Transverse colon (tissue), 4 donors: ENCODE results near the gene HPN. TPM values are rescaled to one million over a fixed set of nuclear protein-coding genes. Genes with fewer than 3 reads are reported as not detected.

Source experiments
- DNase-seq: peaks from one replicate; pipeline ENCODE4 v3.0.0-alpha.2; 2019
- H3K27ac ChIP-seq, 4 donors: fragments of 200-600 bp; sonication (generic); 2 replicates each; pipeline ENCODE4 v1.5.1; 2016 to 2018; ENCODE audit warnings: inconsistent platforms in 4 of 4
- H3K27me3 ChIP-seq: fragments of 200-600 bp; sonication (generic); 2 replicates; pipeline ENCODE4 v1.5.1; 2017; ENCODE audit warnings: inconsistent platforms
- H3K36me3 ChIP-seq, 4 donors: fragments of 200-600 bp; sonication (generic); 2 replicates each; pipeline ENCODE4 v1.5.1; 2017 to 2019; ENCODE audit warnings: inconsistent platforms in 4 of 4
- H3K4me1 ChIP-seq, 4 donors: fragments of 200-600 bp; sonication (generic); 2 replicates each; pipeline ENCODE4 v1.5.1; 2017 to 2020; ENCODE audit warnings: inconsistent platforms in 4 of 4
- H3K4me3 ChIP-seq, 4 donors: fragments of 200-600 bp; sonication (generic); 1 replicate in 1 of 4; 2 replicates in 3 of 4; pipeline versions ENCODE4 v1.5.1 to v1.6.1; 2017 to 2019; ENCODE audit warnings: inconsistent platforms in 4 of 4
- H3K9me3 ChIP-seq, 2 donors: fragments of 200-600 bp; sonication (generic); 2 replicates each; pipeline ENCODE4 v1.5.1; 2017 to 2019; ENCODE audit warnings: inconsistent platforms in 2 of 2
- CTCF ChIP-seq, 5 experiments: fragments of 200-600 bp in 3 of 5; fragments of 450-650 bp in 2 of 5; sonication (generic) in 3 of 5; IDR thresholded peaks; 1 replicate in 2 of 5; 2 replicates in 3 of 5; pipeline ENCODE4 v1.5.1; 2016 to 2017; ENCODE audit warnings: antibody characterized with exemption in 5 of 5, inconsistent platforms in 3 of 5, mild to moderate bottlenecking in 2 of 5, moderate library complexity in 1 of 5
- EP300 ChIP-seq: sonication (generic); formaldehyde crosslinking; IDR thresholded peaks from one replicate; pipeline ENCODE4 v1.6.1; 2017; ENCODE audit warnings: antibody characterized with exemption, low read depth
- POLR2A ChIP-seq: fragments of 450-650 bp; IDR thresholded peaks from one replicate; pipeline ENCODE4 v1.6.1; 2016; ENCODE audit warnings: antibody characterized with exemption, mild to moderate bottlenecking, moderate library complexity
- POLR2AphosphoS5 ChIP-seq, 3 donors: sonication (generic); formaldehyde crosslinking; IDR thresholded peaks; one replicate each; pipeline ENCODE4 v1.6.1; 2016; ENCODE audit warnings: antibody characterized with exemption in 3 of 3
- WGBS, 2 donors: methylation state at CpG; one replicate each; pipeline ENCODE4 v1.1.5; 2018; ENCODE audit warnings: low coverage in 1 of 2; 5-methylcytosine and 5-hydroxymethylcytosine counted together
- in situ Hi-C, 4 donors: fragments of 200-750 bp; cut with MboI; loops; one replicate each; pipeline versions ENCODE4 v1.15.0 to v1.15.1; 2017; ENCODE audit warnings: low sequenced_read_pairs in 3 of 4, low pct_ligation_motif_present in 1 of 4, low pct_unique_long_range_greater_than_20kb in 1 of 4
- intact Hi-C: fragments of 100-400 bp; cut with DNase I; formaldehyde crosslinking; loops from one replicate; pipeline ENCODE4 v1.15.1; 2023; ENCODE audit warnings: low total_unique reads
- total RNA-seq, 4 donors: library from RNA; depleted of rRNA; stranded (reverse); fragments of >200 nt; gene quantifications; one replicate each; pipeline ENCODE4 v1.1.0, GENCODE V29; 2016

The HPN gene
- total RNA-seq, 4 donors from 2014 or later: 0.32 to 0.68 TPM; not detected in 2

DNA sequence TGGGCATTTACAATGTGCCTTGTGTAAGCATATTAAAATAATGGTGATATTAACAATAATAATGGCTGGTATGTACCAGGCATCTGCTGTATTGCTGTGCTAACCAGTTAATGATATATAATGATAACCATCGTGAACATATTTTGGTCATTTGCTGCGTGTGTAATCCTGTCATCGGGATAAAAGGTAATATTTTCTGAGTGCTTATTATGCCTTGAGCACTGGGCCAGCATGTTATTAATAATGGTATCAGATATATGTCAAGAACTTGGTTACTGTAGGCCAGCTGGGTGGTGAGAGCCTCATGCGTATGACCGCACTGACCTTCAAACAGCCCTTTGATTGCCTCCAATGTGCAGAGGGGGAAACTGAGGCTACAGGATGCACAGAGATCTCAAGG, 51.9 kb downstream of the HPN start:
- H3K36me3 ChIP-seq: no peaks in the 10 kb centered on the region
- H3K4me1 ChIP-seq: peaks cover 0 to 9% (median 5%) of the 10 kb centered on the region in 4 donors
- H3K4me3 ChIP-seq: no peak overlapping the region
- in situ Hi-C loops (no loop called here), intact Hi-C loops (no loop called here)
- DNase-seq: no peak
- no peaks in the 10 kb centered on the region for H3K9me3 ChIP-seq
- WGBS, 2 donors: 84 to 91% methylated on average over 4 to 5 of the region's 5 CpGs
- H3K27ac ChIP-seq: no peak overlapping the region
- H3K27me3 ChIP-seq: peaks cover 8% of the 10 kb centered on the region
- TF ChIP-seq POLR2A: no peak
- TF ChIP-seq EP300: no peak
- TF ChIP-seq POLR2AphosphoS5 (IDR thresholded peaks at IDR 0.05): no peak
- no peak for TF ChIP-seq CTCF (IDR thresholded peaks at IDR 0.05)

DNA sequence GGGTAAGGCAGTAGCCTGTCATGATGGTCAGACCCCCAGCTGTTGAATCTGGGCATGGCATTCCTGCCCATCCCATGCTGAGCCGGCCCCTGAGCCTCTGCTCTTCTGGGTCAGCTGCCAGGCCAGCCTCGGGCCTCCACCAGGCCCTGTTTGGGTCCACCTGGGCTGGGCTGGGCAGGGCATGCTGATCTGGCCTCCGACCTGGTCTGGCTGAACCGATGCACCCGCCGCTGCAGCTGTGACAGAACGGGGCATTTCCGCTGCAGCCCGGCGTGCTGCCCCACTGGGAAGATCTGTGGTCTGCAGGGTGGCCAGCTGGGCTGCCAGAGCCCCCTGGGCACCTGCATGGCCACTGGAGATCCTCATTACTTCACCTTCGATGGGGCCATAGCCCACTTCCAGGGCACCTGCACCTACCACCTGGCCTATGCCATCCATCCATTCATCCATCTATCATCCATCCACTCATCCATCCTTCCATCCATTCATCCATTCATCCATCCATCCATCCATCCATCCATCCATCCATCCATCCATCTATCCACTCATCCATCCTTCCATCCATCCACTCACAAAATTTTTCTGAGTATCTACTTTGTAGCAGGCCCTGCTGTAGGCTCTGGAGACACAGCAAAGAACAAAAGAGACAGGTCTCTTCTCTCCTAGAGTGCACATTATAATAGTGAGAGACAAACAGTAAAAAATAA, 52.6 kb downstream of the HPN start:
- H3K4me3 ChIP-seq: no peak overlapping the region
- in situ Hi-C loops (no loop called here), intact Hi-C loops (no loop called here)
- DNase-seq: no peak
- peaks cover 0 to 9% (median 5%) of the 10 kb centered on the region in 4 donors for H3K4me1 ChIP-seq
- H3K27me3 ChIP-seq: peaks cover 7% of the 10 kb centered on the region
- H3K36me3 ChIP-seq: no peaks in the 10 kb centered on the region
- no peaks in the 10 kb centered on the region for H3K9me3 ChIP-seq
- H3K27ac ChIP-seq: no peak overlapping the region
- 90% methylated on average over 11 of the region's 11 CpGs; no CpG with 5 or more reads in 1 of the 2 donors for WGBS, 2 donors
- no peak for TF ChIP-seq EP300
- no peak for TF ChIP-seq POLR2A
- TF ChIP-seq CTCF (IDR thresholded peaks at IDR 0.05): no peak
- no peak for TF ChIP-seq POLR2AphosphoS5 (IDR thresholded peaks at IDR 0.05)

DNA sequence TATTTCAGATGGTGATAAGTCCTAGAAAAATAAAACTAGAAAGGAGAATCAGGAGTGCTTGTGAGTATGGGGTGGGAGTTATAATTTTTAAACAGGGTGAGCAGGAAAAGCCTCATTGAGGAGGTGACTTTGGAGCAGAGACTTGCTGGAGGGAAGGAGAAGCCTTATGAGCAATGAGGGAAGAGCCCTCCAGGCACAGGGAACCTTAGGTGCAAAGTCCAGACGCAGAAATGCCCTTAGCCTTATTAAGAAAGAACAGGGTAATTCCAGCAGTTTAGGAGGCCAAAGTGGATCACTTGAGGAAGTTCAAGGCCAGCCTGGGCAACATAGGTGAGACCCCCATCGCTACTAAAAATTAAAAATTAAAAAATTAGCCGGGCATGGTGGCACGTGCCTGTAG, 53.1 kb downstream of the HPN start:
- Histone ChIP-seq H3K4me1 (peaks cover 0 to 9% (median 5%) of the 10 kb centered on the region in 4 donors), H3K4me3 (no peak overlapping the region), H3K36me3 (no peaks in the 10 kb centered on the region), H3K27me3 (peaks cover 5% of the 10 kb centered on the region), H3K27ac (no peak overlapping the region), H3K9me3 (no peaks in the 10 kb centered on the region)
- in situ Hi-C loops: no loop called here
- intact Hi-C loops: no loop called here
- WGBS, 2 donors: 82 to 86% methylated on average over 1 to 4 of the region's 4 CpGs
- TF ChIP-seq EP300 (no peak), CTCF (IDR thresholded peaks at IDR 0.05) (no peak), POLR2AphosphoS5 (IDR thresholded peaks at IDR 0.05) (no peak), POLR2A (no peak)
- no peak for DNase-seq

- 73% methylated on average over 5 to 8 of the region's 8 CpGs for WGBS, 2 donors
- H3K4me1 ChIP-seq: peaks cover 0 to 6% (median 2%) of the 10 kb centered on the region in 4 donors
- H3K4me3 ChIP-seq: no peak overlapping the region
- intact Hi-C loops: no loop called here
- in situ Hi-C loops: no loop called here
- no peaks in the 10 kb centered on the region for H3K9me3 ChIP-seq
- peaks cover 2% of the 10 kb centered on the region for H3K27me3 ChIP-seq
- DNase-seq: no peak
- no peaks in the 10 kb centered on the region for H3K36me3 ChIP-seq
- H3K27ac ChIP-seq: no peak overlapping the region
- no peak for TF ChIP-seq POLR2AphosphoS5 (IDR thresholded peaks at IDR 0.05)
- TF ChIP-seq EP300: no peak
- no peak for TF ChIP-seq POLR2A
- no peak for TF ChIP-seq CTCF (IDR thresholded peaks at IDR 0.05)
Observed at GRCh38 chr19:35095667-35096368, 54.3 kb downstream of the HPN start.
